HG02623 (cell line): Measurements from ENCODE around the gene GRIPAP1.
"Not testable (repeated sequence)": the region's sequence is repeated elsewhere in the genome, so short reads cannot be mapped to it uniquely, and the experiment has no call there.

Experiments used
- ATAC-seq: cut with Tn5 transposase; IDR thresholded peaks from one replicate; pipeline ENCODE4 v1.9.1; 2021; ENCODE audit warnings: moderate library complexity; ENCODE audit not compliant: unreplicated experiment

The GRIPAP1 gene

DNA sequence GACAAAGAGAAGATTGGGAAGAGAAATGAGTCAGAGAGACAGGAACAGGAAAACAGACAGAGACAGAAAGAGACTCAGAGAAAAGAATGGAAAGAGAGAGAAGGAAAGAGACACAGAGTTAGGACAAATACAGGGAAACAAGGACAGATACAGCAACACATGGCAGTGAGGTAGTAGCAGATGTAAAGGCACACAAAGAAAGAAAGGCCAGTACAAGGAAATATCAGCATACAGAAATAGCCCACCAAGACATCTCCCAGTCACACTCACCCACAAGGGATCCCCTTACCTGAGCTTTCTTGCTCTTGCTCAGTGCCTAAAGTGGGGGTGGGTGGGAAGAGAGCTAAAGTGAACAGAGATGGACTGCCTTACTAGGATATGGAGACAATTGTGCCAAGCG lies 4.2 kb downstream of the GRIPAP1 start:
- ATAC-seq = no peak

DNA sequence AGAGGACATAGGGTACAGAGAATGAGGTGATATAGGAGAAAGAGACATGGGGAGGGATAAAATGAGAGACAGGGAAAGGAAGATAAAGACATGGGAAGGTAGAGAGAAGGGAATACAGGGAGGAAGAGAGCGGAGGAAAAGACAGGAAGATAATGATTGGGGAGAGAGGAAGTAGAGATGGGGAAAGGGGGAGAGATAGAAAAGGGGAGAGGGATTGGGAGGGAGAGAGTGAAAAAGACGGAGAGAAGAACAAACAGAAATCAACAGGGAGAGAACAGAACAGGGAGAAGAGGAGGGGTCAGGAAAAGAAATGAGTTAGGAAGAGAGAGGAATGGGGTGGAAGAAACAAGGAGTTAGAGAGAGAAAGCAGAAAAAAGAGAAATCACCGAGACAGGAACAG lies 4.6 kb downstream of the GRIPAP1 start:
- no peak for ATAC-seq

DNA sequence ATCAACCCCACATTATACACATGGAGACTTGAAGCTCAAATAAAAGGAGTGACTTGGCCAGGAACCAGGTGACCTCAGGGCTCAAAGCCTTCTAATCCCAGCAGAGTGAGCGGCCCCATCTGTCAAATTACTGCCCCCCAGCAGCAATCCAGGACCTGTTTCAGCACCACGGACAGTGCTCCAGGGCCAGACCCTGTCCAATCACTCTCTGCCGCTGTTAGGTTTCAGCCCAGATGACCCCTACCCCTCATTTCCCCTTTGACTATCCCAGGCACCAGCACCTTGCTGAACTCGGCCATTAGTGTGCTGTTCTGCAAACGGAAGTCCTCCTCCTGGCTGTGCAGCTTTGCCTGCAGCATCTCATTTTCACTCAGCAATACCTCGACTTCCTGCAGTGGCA lies 5.1 kb downstream of the GRIPAP1 start:
- no peak for ATAC-seq

DNA sequence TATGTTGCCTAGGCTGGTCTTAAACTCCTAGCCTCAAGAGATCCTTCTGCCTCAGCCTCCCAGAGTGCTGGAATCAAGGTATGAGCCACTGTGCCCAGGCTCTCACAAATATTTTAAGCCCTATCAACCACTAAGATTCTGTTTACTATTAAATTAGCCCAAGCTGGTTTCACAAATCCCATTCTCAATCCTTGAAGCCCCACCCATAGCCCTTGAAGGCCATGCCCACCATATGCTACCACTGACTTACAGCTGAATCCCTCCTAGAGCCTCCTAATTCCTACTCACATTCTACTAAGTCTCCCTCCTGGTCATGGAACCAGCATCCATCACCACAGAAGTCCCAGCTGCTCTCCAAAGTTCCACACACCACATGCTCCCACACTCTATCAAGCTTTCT lies 9.7 kb downstream of the GRIPAP1 start:
- ATAC-seq = no peak

DNA sequence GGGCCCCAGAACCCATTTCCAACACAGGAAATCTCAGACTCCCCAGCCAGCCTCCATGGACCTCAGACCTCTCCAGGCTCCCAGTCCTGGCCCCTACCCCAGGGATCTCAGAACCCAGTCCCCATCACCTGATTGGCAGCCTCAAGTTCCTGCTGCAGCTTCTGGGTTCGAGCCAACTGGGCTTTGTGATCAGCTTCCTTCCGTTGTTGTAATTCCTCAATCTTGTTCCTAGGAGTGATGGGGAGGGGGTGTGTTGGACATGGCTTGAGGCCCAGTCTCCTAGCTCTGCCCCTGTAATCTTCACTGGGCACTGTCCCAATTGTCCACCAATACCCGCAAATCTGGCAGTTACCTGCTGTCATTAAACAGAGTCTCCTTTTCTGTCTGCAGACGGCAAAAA lies 12.6 kb downstream of the GRIPAP1 start:
- no peak for ATAC-seq

DNA sequence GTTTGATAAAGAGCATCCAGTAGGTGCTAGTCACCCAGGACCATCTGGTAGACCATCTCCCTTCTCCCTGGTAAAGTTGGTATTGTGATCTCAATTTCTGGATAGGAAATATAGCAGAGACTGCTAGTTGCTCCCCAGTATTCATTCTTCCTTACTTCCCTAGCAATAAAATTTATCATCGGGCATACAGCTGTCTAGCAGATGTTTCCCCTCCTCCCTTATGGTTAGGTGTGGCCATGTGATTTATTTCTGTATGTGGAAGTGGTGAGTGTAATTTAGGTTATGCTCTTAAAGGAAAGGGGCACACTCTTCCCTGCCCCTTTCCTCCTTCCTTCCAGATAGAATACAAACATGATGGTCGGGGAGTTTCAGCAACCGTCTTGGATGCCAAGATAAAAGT lies 18.2 kb downstream of the GRIPAP1 start:
- no peak for ATAC-seq

DNA sequence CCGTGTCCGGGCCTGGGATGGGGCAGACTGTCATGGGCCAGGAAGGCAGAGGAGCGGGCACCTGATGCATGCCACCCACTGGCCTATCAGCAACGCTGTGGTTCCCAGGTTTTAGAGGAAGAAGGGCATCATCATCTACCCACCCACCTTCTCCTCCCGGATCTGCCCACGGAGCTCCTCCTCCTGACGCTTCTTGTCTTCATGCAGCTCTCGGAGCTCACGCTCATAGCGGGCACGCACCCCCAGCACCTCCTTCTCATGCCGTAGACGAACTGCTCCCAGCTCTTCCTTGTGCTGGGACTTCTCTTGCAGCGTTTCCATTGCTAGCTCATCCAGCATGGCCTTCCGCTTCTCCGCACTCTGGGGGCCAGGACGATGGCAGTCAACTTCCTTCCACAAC lies 19.0 kb downstream of the GRIPAP1 start:
- no peak for ATAC-seq

DNA sequence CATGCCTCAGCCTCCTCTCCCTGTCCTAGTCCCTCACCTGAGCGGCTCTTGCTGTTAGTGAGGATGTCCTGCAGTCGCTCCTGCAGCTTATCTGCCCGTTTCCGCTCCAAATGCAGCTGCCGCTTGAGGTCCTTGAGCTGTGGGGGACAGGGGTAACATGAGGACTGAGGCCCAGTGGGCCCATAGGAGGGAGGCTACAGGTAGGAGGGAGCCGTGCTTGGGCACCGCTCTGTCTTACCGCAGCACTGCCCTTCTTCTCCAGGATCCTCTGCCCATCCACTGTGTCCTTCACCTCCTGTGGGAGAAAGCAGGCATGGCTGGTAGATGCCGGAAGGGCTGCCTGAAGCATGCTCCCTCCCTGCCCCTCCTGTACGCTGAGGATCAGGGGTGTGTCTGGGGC lies 20.9 kb downstream of the GRIPAP1 start:
- no peak for ATAC-seq

DNA sequence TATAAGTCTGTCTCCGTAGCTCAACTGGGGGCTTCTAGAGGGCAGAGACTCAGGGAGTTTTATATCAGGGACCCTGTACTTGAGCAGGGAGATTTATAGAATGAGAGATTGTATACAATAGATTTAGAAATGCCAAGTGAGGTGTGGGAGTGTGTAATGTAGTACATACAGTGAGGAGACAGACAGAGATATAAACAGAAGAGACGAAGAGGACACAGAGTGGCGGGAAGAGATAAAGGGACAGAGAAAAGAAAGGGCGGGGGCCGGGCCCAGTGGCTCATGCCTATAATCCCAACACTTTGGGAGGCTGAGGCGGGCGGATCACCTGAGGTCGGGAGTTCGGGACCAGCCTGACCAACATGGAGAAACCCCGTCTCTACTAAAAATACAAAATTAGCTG lies 21.7 kb downstream of the GRIPAP1 start:
- ATAC-seq = not testable (repeated sequence)

DNA sequence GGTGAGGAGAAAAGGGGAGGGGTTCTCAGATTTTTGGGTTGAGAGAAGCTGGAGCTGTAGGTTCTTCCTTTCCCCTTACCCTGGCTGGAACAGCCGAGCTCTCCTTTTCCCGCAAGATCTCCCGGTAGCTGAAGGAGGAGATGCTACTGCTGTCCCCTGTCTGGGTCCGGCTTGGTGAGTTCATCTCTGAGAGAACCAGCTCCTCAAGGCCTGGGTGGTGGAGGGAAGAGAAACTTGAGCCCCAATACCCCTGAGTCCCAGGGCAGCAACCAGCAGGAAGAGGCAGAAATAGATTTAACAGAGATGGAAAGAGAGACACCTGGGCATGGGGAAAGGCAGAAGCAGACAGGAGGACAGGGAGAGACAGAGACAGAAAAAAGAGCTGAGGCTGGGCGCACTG lies 23.8 kb downstream of the GRIPAP1 start:
- ATAC-seq = no peak

DNA sequence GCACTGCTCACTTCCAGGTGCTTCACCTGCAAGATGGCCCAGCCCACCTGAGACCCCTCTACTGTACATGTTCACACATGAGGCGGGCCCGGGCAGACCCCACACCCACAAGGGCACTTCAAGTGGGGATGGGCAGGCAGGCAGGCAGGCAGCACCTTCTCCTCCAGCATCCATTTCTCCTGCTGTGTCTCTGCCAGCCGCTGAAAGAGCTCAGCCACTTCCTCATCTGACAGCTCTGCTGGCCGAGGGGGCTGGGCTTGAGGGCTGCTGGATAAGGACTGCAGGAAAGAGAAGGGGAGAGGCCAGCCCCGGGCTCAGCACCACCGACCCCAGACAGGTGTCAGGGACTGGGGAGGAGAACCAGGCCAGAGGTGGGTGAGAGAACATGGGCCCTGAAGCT lies 26.0 kb downstream of the GRIPAP1 start:
- ATAC-seq = no peak

DNA sequence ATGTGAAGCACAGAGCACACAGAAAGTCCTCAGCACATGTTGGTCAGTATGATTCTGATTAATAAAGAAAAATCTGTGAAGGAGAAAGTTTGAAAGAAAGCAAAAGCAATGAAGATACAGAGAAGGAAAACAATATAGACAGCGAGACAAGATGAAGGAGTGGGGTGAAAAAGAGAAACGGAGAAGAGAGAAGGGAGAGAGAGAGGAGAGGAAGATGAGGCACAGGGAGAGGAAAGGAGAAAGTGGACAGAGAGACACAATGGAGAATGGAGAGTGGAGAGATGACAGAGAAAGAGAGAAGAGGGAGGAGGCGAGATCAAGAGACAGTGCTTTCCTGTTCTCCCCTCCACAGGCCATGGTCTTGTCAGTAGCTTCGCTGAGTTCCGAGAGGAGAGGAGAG lies 26.5 kb downstream of the GRIPAP1 start:
- no peak for ATAC-seq

DNA sequence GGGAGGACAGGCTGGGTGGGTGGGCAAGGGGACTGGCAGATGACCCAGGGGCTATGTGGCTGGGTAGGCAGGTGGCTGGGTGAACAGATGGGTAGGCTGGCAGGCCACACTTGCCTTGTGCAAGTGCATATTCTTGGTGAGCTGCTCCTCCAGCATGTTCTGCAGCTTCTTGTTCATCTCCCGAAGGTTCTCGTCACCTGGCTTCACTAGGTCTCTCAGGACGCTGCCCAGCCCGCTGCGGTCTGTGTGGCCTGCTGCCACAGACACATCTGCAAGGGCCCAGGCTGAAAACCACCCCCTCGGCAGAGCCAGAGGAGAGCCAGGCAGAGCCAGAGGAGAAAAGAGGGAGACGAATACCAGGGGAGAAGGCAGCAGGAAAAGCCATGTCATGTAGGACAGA lies 27.0 kb downstream of the GRIPAP1 start:
- no peak for ATAC-seq

DNA sequence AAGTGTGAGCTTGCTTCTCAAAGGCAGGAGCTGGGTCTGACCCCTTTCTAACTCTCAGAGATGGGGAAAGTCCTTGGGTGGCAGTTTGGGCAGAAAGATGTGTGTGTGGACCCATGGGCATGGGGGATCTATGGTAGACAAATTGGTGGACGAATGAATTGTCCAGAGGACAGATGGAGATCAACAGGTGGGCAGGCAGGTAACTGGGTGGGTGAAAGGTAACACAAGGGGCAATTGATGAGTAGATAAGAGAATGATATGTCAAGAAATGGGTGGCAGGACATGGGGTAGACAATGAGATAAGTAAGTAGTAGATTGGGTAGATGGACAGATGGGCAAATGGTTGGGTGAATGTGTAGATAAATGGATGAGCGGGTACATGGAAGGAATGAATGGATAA lies 27.5 kb downstream of the GRIPAP1 start:
- no peak for ATAC-seq

DNA sequence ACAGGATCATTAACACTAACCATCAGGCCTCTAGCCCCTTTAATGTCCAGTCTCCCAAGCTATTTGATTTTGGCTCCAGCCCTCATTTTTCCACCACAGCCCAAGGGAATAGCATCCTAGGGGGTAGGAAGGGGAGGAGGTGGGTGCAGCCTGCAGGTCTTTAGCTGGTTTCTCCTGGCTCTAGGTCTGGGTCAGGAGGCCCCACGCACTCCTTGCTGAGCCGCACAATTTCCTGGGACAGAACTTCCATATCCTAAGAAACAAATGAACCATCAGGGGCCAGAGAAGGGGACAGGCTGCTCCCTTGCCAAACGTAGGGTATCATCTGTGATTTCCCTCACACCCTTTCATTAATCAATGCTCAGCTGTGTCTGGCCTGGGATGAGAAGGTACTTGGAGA lies 28.0 kb downstream of the GRIPAP1 start:
- no peak for ATAC-seq

DNA sequence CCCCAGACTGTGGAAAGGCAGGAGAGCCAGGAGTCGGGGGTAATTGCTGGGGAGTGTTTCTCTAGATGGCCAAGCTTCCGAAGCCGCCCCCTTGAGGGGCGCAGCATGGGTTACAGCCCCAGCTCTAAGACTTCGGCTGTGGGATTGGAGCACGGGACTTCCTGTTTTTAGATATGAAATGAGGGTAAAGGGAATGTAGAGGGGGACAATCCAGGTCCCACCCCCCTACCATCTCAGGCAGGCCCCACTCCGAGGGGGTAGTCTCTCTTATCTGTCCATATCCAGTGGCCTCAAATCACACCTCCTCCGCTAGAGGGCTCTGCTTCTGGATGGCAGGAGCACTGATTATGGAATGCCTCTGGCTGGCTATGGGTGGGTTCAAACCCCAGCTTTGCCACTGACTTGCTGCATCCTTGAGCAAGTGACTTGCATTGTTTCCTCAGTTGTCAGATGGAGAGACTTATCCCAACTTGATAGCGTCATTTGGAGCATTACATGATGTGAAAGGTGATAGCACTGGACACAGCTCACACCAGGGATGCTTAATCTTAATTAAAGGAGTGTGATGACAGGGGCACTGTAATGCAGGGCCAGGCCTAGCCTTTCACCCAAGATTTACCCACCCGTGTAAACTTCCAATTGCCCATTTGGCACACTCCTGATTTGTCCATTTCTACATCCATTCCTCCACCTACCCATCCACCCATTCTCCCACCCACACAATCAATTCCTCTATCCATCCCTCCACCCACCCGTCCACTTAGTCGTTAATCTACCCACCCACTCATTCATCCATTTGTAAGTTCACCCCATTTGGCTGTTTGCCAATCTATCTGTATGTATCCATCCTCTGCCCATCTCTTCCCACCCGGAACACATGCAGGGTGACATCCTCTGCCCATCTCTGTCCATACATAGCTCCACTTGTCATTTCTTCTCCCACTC lies 29.6 kb downstream of the GRIPAP1 start:
- ATAC-seq = no peak

DNA sequence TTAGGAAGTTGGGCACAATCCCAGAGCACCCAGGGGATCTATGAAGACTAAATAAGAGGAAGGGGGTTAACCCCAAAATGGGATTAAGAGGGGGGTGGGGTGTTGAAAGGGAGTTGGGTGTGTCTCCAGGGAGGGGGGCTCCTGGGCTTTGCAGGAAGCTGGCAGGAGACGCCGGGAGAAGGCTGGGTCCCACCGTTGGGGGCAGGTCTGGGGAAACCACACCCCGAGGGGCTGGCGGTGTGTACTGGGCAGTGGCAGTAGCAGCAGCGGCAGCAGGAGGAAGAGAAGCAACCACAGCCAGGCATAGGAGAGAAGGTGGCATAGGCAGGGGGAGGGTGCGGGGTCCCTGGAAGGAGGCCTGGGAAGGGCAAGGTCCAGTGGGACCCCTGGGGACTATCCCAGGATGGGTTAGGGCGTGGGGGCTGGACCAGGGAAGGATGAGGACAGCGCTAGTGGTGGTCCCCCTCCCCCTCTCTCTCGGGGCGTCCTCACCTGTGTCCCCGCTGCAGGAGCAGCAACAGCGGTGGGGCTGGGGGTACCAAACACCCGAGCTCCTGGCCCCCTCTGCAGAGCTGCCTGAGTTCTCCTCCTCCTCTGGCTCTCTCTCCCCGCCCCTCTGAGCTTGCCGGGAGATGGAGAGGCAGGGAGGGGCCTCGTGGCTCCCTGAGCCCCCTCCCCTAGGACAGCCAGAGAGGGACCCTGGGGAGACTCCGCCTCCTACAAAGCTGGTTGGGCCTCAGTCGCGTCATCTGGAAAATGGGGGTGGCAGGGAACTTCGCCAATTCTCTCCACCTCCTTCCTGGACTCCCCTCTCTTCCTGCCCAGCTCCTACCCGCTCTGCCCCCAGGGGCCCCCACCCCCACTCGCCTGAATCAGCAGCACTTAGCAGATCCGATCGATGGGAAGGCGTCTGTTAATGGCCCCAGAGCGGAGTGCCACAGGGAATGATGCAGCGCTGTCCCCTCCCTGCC lies 30.5 kb downstream of the GRIPAP1 start, which contains the start of gene KCND1:
Gene KCND1 (minus strand): TSS at position 596 of the 971 bp plus-strand sequence. CDS start 1,573 bp downstream, outside the sequence.
- ATAC-seq = no peak

DNA sequence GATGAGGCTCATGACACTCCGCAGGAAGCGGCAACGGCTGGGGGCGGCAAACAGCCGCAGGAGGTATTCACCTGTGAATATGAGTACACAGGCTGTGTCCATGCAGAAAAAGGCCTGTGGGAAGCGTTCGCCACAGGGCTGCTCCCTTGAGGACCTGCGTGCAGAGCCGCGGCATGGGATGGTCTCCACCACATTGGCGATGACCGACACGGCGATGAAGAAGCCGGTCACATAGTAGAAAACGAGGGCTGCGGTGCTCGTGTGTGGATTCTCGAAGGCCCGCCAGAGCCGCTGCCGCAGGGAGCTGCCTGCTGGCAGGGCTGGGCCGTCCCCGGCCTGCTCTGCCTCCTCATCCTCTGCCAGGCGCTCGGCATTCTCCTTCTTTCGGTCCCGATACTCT lies 32.6 kb downstream of the GRIPAP1 start:
- no peak for ATAC-seq

DNA sequence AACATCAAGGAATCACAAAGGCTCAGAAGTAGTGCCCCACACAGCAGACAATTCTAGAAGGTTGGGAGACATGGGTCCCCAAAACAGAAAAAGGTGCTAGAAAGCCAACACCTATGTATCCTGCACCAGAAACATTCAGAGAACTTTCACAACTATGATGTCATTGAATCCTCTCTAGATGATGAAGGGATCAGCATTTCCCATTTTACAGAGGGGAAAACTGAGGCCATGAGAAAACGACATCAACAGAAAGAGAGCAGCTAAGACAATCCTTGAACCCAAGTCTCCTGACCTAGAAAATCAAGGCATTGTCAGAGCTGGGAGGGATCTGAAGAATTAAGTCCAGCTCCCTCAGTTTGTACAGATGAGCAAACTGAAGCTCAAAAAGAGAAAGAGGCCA lies 33.7 kb downstream of the GRIPAP1 start:
- no peak for ATAC-seq

DNA sequence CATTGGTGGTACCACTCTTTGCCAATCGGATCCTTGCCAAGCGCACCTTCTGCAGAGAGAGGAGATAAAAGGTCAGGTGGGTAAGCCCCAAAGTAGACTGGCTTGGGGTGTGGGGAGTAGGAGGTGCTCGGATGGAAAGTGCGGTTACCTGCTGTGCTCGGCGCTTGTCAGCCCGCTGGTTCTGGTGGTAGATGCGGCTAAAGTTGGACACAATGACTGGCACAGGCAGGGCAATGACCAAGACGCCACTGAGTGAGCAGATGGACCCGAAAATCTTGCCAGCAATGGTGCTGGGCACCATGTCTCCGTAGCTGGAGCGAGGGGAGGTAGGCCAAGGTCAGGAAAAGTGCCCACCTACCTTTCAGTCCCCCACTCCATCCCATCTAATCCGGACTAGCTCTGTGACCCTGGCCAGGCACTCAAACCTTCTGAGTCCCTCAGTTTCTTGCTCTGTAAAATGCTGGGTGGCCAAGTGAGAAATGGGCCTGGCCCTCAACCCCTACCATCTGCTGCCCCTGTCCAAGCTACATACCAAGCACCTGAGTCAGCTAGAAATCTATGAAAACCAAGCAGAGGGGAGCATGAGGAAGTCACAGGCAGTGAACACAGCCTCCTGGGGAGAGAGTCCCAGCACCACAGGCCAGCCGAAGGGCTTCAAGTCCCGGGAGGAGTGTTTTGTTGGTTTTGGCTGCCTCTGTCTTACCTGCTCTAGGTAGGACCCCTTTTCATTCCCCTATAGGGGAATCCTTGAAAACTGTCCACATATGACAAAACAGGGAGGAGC lies 35.1 kb downstream of the GRIPAP1 start:
- ATAC-seq = no peak

DNA sequence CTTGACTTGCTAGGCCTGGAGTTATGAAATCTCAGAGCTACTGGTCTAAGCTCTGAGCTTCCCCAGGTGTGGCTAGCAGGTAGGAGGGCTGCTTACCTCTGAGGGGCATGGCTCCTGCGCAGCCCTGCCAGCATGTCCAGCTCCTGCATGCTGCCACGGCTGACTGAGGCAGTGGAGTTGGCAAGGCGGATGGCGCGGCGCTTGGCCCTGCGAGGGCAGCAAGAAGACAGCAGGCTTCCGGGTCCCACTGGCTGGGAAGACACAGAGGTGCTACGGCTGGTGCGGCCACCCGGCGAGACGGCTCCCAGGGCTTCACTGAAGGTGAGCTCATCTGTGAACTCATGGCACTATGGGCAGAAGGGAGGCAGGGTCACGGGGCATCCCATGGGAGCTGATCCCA lies 36.1 kb downstream of the GRIPAP1 start:
- ATAC-seq = no peak
